ENCODE measurements around the gene ADNP. TPM values are rescaled to one million over a fixed set of nuclear protein-coding genes. Genes with fewer than 3 reads are reported as not detected.

ADNP gene
- total and polyA plus RNA-seq, 10 of the 15 experiments (the other 5 are each of a cell fraction or from before 2014, with no cell fraction given) = 23.0 to 74.4 (median 34.9) TPM

DNA sequence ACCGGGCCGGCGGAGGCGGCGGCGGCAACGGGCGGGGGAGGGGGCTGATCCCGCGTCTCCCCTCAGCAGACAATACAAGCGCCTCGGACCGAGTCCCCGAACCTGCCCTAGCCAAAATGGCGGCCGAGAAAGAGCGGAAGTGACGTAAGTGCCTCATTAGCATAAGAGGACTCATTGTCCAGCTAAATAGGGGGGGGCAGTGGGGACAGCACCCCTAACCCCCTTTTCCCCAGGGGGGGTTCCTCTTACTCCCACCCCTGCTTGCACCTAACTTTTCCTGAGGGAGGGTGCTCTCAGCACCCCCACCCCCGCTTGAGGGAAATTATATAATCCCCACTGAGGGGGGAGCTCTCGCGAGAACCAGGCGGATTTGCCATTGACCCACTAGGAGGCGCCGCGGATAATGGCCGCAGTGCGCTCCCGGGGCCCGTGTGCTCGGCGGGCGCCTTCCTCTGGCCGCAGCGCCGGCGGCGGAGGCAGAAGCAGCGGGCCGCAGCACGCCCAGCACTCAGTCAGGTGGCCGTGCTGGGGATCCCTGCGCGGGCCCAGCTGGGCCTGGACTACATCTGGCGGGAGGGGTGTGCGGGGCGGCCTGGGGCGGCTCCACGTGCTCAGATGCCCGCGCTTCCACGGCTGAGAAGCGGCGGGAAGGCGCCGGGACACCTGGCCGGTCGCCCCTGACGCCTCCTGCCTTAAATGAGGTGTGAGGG lies at the start of gene ADNP (continued):
- TF ChIP-seq NBN (IDR thresholded peaks at IDR 0.05) (peak; percentile 79), NR2C1 (IDR thresholded peaks at IDR 0.05) (no peak), YY1 (IDR thresholded peaks at IDR 0.05; ENCODE audit: low read depth, low read length) (peak; percentile 97), MEF2B (IDR thresholded peaks at IDR 0.05; ENCODE audit: partially characterized antibody, poor library complexity, severe bottlenecking) (peak; percentile 74), TCF12 (IDR thresholded peaks at IDR 0.05; ENCODE audit: low read depth, low read length) (peak; percentile 94), CHD2 (IDR thresholded peaks at IDR 0.05; ENCODE audit: borderline replicate concordance, low read depth, low read length) (peak; percentile 99), GATAD2B (conservative IDR thresholded peaks at IDR 0.05; ENCODE audit: low read depth) (peak; percentile 92), TBL1XR1 (IDR thresholded peaks at IDR 0.05; ENCODE audit: low read depth, low read length) (peak; percentile 59), ZZZ3 (IDR thresholded peaks at IDR 0.05; ENCODE audit: control insufficient read depth, insufficient read length, low read depth) (no peak), SMAD5 (IDR thresholded peaks at IDR 0.05; ENCODE audit: low read depth) (no peak), ZNF217 (IDR thresholded peaks at IDR 0.05) (peak; percentile 72), MEF2A (IDR thresholded peaks at IDR 0.05; ENCODE audit: insufficient read depth, low read depth, low read length) (peak; percentile 77; the same call in 1 of the 2 replicates), CBFB (IDR thresholded peaks at IDR 0.05; ENCODE audit: low read depth) (peak; percentile 88), ZNF274 (IDR thresholded peaks at IDR 0.05; ENCODE audit: insufficient read depth, insufficient read length) (no peak), SREBF2 (IDR thresholded peaks at IDR 0.05; ENCODE audit: low read length) (no peak), NRF1 (conservative IDR thresholded peaks at IDR 0.05; ENCODE audit: low read depth, low read length) (no peak), RAD51 (IDR thresholded peaks at IDR 0.05) (no peak), JUND (IDR thresholded peaks at IDR 0.05; ENCODE audit: low read depth, low read length) (peak; percentile 11; the same call in 1 of the 2 replicates), SIN3A (IDR thresholded peaks at IDR 0.05; ENCODE audit: low read depth, low read length) (peak; percentile 92)
- TF ChIP-seq, protein P1, sequence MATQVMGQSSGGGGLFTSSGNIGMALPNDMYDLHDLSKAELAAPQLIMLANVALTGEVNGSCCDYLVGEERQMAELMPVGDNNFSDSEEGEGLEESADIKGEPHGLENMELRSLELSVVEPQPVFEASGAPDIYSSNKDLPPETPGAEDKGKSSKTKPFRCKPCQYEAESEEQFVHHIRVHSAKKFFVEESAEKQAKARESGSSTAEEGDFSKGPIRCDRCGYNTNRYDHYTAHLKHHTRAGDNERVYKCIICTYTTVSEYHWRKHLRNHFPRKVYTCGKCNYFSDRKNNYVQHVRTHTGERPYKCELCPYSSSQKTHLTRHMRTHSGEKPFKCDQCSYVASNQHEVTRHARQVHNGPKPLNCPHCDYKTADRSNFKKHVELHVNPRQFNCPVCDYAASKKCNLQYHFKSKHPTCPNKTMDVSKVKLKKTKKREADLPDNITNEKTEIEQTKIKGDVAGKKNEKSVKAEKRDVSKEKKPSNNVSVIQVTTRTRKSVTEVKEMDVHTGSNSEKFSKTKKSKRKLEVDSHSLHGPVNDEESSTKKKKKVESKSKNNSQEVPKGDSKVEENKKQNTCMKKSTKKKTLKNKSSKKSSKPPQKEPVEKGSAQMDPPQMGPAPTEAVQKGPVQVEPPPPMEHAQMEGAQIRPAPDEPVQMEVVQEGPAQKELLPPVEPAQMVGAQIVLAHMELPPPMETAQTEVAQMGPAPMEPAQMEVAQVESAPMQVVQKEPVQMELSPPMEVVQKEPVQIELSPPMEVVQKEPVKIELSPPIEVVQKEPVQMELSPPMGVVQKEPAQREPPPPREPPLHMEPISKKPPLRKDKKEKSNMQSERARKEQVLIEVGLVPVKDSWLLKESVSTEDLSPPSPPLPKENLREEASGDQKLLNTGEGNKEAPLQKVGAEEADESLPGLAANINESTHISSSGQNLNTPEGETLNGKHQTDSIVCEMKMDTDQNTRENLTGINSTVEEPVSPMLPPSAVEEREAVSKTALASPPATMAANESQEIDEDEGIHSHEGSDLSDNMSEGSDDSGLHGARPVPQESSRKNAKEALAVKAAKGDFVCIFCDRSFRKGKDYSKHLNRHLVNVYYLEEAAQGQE (IDR thresholded peaks at IDR 0.05; ENCODE audit: low read depth, low read length) = no peak
- TF ChIP-seq, protein P2, sequence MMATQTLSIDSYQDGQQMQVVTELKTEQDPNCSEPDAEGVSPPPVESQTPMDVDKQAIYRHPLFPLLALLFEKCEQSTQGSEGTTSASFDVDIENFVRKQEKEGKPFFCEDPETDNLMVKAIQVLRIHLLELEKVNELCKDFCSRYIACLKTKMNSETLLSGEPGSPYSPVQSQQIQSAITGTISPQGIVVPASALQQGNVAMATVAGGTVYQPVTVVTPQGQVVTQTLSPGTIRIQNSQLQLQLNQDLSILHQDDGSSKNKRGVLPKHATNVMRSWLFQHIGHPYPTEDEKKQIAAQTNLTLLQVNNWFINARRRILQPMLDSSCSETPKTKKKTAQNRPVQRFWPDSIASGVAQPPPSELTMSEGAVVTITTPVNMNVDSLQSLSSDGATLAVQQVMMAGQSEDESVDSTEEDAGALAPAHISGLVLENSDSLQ (IDR thresholded peaks at IDR 0.05) = 0 out of 2 replicates have a peak, but pooled peaks have one; percentile 24
- TF ChIP-seq, protein P3, sequence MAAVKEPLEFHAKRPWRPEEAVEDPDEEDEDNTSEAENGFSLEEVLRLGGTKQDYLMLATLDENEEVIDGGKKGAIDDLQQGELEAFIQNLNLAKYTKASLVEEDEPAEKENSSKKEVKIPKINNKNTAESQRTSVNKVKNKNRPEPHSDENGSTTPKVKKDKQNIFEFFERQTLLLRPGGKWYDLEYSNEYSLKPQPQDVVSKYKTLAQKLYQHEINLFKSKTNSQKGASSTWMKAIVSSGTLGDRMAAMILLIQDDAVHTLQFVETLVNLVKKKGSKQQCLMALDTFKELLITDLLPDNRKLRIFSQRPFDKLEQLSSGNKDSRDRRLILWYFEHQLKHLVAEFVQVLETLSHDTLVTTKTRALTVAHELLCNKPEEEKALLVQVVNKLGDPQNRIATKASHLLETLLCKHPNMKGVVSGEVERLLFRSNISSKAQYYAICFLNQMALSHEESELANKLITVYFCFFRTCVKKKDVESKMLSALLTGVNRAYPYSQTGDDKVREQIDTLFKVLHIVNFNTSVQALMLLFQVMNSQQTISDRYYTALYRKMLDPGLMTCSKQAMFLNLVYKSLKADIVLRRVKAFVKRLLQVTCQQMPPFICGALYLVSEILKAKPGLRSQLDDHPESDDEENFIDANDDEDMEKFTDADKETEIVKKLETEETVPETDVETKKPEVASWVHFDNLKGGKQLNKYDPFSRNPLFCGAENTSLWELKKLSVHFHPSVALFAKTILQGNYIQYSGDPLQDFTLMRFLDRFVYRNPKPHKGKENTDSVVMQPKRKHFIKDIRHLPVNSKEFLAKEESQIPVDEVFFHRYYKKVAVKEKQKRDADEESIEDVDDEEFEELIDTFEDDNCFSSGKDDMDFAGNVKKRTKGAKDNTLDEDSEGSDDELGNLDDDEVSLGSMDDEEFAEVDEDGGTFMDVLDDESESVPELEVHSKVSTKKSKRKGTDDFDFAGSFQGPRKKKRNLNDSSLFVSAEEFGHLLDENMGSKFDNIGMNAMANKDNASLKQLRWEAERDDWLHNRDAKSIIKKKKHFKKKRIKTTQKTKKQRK (IDR thresholded peaks at IDR 0.05; ENCODE audit: low read depth, low read length) = no peak
- TF ChIP-seq, protein P4, sequence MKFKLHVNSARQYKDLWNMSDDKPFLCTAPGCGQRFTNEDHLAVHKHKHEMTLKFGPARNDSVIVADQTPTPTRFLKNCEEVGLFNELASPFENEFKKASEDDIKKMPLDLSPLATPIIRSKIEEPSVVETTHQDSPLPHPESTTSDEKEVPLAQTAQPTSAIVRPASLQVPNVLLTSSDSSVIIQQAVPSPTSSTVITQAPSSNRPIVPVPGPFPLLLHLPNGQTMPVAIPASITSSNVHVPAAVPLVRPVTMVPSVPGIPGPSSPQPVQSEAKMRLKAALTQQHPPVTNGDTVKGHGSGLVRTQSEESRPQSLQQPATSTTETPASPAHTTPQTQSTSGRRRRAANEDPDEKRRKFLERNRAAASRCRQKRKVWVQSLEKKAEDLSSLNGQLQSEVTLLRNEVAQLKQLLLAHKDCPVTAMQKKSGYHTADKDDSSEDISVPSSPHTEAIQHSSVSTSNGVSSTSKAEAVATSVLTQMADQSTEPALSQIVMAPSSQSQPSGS (IDR thresholded peaks at IDR 0.05; ENCODE audit: low read length) = peak; percentile 78

All from GM12878 (cell line).